Stimulated activated CD4-positive, alpha-beta T cell treated with anti-CD3 and anti-CD28 coated beads, TNF-alpha, amount 100 ng/mL, for 4 hours (primary cell): Measurements from ENCODE around the gene COPB2.
"Not testable (repeated sequence)": the region's sequence is repeated elsewhere in the genome, so short reads cannot be mapped to it uniquely, and the experiment has no call there.

Experiments used
- DNase-seq, 3 experiments: peaks; one replicate each; pipeline ENCODE4 v3.0.0-alpha.2; 2020; ENCODE audit warnings: low read depth in 3 of 3

COPB2 gene

DNA sequence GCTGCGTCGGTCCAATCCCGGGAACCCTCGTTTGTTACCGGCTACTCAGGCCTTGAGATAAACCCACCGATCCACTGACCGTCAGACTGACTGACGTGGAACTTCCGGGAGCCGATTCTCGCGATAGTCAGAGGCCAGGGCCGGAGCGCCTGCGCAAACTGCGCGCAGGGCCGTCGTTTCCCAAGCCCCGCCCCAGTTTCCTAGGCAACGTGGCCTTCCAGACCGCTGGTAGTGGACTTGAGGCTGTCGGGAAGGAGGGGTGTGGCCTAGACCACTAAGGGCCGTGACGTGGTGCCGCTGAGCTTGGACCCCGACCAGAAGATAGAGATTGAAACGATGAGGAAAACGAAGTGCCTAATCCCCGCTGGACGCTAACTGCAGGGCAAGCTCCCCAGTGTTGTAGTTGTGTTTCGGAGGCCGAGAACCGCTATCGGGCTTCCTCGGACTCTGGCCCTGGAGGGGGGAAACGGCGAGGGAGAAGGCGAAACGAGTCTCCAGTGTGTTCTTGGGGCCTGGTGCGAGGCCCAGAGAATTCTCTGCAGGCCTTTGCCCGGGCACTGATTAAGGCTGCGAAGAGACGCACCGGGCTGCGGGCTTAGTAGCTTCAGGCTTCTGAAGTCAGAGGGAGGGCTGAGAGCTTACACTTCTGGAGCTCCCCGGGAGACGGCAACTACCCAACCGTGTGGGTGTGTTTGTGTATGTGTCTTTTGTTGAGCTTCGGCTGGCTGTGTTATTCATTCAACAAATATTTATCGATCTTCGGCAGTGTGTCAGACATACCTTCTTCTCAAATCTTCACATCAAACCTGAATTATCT, at the start of gene COPB2:
COPB2 (minus strand) TSS at position 96 of the 817 bp plus-strand sequence. CDS start 97 bp downstream, outside the sequence.
- DNase-seq: peak; percentile 90 to 97 (median 91)

GRCh38 chr3:139434764-139435307, 45.4 kb upstream of the COPB2 start:
- no peak for DNase-seq

GRCh38 chr3:139434228-139434627, 44.8 kb upstream of the COPB2 start:
- no peak for DNase-seq

- DNase-seq: no peak
Observed at GRCh38 chr3:139433089-139433488, 43.6 kb upstream of the COPB2 start.

DNA sequence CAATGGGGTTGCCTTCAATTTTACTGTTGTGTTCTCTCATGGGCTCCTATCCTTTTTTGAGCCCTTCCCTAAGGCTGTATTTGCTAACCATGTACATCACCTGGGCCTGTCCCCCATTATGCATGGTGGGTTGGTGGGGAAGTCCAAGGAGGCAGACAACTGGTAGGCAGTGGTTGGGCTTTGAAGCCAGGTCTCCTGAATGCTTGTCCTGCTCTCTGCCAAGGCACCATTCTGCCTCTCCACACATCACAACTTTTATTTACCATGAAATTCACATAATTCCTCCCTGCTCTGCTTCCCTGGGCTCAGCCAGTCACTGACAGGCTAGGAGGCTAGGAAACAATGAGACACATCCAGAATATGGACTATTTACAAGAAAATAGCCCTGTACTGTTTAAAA, 41.0 kb upstream of the COPB2 start:
- no peak for DNase-seq

DNA sequence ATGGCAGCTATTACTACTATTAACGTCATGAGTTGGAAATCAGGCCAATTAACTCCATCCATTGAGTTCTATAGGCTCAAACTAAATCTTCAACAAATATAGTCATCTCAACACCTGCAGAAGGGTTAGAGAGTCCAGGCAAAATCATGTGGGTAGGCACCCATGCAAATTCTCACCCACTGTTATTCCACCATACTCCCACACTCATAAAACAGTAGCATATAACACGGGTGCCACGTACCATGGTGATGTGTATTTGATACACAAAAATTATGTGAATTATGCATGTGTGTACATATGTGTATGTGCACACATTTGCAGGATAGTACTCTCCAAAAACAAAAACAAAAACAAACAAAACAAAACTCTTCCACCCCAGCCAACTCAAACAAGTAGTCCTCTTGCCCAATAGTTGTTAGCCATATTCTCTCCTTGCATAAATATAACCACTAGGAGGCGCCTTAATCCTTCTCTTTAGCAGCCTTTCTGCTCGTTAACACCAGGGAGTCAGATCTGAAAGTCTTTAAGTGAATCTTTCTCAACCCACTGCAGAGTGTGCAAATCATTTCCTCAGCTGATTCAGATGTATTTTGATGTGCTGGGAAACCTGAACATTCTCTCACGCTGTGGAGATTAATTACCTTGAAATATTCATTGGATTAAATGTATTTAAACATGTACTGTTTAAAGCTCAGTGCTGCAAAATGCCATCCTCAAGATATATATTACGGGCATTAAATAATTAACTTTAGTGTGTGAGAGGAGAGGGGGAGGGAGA, 38.0 kb upstream of the COPB2 start:
- no peak for DNase-seq

GRCh38 chr3:139425745-139426400, 36.4 kb upstream of the COPB2 start:
- DNase-seq: no peak

DNA sequence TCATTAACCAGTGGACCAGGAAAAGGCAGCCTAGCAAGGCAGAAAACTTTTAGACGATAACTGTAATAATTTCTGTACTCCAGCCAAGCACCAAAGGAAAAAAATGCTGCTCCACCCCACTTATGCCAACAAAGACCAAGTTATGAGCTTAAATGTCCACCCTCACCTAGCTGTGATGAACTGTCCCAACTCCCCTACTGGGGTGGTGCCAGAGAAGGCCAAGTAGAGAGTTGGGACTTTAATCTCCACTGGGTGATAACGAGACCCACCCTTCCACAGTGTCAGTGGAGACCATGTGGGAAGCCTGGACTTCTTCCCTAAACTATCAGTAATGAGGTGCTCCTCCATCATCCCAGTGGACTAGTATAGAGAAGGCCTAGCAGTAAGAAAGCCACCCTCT, 33.8 kb upstream of the COPB2 start:
- DNase-seq: no peak

DNA sequence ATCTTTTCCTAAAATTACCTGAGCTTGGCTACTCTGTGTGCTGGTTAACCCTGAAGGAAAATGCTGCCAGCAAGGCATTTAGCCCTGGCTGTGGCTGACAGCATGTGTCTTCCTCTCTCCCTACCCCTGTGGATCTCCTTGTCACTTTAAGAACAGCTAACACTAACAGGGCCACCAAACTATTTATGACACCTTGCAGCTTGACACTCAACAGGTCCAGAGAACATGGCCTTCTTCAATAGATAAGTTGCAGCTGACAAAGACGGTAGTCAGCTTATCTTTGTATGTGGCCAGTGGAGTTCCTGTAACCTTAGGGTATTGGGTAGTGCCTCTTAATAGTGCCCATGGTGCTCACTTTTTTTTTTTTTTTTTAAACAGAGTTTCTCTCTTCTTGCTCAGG, 32.0 kb upstream of the COPB2 start:
- DNase-seq: no peak

DNA sequence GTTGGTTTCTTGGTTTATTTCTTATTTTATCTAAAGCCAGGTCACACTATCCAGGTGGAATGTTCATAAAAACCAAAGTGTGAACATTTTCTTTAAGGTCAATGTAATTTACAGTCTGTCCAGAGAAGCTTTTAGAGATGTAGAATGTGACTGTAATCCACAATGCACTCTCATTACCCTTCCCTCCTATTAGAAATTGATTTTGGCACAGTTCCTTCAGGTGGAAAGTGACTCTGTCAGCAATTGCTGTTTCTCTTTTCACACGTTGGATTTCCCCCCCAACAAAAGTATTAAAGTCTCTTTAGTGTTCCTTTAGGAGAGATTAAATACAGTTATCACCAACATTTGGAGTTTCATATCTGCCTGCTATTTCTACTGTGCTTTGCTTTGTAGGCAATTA, 31.6 kb upstream of the COPB2 start:
- DNase-seq: no peak

DNA sequence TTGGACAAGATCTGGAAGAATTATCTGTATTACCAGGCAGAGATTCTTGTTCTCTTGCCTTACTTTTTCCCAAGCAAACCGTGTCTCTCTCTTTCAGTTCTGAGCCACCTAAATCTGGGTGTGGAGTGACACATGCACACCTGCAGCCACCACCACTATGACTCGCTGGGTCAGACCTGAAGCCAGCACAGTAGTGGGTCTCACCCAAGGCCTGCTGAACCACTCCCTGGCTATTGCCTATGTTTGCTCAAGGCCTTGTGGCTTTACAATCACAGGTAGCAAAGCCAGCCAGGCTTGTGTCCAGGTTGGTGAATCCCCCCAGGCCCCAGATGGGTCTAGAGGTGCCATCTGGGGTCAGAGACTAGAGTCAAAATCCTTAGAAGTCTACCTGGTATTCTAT, 28.7 kb upstream of the COPB2 start:
- no peak for DNase-seq

DNA sequence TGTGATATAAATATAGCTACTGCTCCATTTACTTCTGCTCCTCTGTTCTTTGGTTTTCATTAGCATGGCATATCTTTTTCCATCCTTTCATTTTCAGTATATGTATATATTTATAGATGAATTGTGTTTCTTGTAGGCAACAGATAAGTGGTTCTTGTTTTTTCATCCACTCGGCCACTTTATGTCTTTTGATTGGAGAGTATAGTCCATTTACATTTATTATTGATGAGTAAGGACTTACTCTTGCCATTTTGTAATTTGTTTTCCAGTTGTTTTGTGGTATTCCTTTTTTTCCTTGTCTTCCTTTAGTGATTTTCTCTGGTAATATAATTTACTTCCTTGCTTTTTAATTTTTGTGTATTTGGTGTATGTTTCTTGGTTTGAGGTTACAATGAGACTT, 26.8 kb upstream of the COPB2 start:
- no peak for DNase-seq

DNA sequence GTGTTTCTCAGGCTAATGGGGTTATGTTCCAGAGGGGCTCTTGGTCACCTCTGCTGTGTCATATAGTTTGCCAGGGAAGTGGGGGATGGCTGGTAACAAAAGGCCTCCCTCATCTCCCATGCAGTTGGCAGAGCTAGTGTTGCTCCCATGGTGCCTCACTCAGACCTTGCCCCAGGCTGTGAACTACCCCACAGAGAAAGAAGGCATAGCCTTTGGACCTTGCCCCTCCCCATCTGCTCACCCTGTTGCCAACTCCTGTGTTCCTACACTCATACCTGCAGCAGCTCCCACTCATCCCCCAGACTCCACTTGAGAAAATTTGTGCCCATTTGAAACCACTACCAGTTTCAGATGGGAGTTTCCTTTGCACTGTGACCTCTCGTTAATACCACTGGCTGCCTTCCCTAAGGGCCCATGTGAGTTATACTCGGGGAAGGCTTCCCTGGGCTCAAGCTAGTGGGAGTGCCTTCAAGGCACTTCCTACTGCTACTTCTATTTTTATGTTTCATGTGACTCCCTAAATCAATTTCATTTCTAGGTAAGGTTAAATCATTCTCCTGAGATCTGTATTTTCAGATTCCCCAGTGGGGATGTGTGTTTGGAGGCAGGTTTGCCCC, 25.3 kb upstream of the COPB2 start:
- no peak for DNase-seq

GRCh38 chr3:139412891-139413290, 23.4 kb upstream of the COPB2 start:
- DNase-seq: not testable (repeated sequence)

DNA sequence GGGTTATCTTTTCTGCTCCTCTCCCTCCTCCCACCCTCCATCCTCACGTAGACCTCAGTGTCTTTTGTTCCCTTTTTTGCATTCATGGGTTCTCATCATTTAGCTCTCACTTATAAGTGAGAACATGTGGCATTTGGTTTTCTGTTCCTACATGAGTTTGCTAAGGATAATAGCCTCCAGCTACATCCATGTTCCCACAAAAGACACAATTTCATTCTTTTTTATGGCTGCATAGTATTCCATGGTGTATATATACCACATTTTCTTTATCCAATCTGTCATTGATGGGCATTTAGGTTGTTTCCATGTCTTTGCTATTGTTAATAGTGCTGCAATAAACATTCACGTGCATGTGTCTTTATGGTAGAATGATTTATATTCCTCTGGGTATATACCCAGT, 11.7 kb upstream of the COPB2 start:
- not testable (repeated sequence) for DNase-seq

- no peak for DNase-seq
Observed at GRCh38 chr3:139396707-139397106, 7.3 kb upstream of the COPB2 start.

DNA sequence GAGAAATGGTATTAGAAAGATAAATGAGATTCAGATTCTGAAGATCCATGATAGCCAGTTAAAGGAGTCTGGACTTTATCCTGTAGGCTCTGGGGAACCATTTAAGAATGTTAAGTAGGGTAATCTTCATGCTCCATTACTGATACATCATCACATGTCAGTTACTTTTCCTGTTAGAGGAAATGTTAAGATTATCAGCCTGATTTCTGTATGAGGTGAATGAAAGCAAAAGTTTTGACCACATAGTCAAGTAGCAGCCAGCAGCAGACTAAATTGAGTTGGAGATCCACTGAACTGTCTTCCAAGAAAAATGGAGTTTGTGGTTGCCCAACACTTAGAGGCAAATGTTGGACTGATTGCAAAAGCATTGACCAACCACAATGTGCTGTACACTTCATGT, 4.7 kb upstream of the COPB2 start:
- DNase-seq: no peak

GRCh38 chr3:139388821-139389551, 461 bp downstream of the COPB2 start:
- peak in 1 of 3 experiments; percentile 3 for DNase-seq

- no peak for DNase-seq
Observed at GRCh38 chr3:139388077-139388476, 1.4 kb downstream of the COPB2 start.

DNA sequence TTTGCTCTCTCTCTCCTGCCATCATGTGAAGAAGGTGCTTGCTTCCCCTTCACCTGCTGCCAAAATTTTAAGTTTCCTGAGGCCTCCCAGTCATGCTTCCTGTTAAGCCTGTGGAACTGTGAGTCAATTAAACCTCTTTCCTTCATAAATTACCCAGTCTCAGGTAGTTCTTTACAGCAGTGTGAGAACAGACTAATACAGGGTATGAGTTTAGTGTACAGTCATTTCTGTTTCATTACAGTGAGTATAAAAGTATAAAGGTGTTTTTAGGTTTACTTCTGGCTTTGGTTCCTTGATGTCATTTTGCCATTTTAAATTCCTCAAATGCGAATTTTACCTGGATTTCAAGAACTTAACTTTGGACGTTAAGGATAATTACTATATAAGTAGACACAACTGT, 7.2 kb downstream of the COPB2 start:
- DNase-seq: not testable (repeated sequence)

GRCh38 chr3:139380575-139380974, 8.9 kb downstream of the COPB2 start:
- no peak for DNase-seq
